ENCODE data around the gene IL25.
"Not testable (repeated sequence)": the region's sequence is repeated elsewhere in the genome, so short reads cannot be mapped to it uniquely, and the experiment has no call there.

IL25 gene

GRCh38 chr14:23392613-23393012 is 20.0 kb downstream of the IL25 start:
- no peak for DNase-seq

DNA sequence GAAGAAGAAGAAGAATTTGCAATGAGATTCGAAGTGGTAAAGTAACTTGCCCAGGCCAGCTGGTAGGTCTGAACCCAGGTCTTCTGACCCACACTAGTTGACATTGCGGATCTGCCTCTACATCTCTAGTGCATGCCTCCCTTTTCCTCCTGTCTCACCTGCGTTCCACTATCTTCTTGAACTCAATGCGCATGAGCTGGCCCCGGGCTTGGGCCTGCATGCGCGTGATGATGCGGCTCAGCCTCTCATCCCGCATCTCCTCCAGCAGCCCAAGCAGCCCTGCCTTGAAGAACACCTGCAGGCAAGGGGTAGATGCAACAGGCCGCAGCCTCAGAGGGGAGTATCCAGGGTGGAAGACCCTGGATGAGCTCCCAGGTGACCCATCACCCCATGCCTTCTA is 23.5 kb downstream of the IL25 start:
- DNase-seq = no peak

DNA sequence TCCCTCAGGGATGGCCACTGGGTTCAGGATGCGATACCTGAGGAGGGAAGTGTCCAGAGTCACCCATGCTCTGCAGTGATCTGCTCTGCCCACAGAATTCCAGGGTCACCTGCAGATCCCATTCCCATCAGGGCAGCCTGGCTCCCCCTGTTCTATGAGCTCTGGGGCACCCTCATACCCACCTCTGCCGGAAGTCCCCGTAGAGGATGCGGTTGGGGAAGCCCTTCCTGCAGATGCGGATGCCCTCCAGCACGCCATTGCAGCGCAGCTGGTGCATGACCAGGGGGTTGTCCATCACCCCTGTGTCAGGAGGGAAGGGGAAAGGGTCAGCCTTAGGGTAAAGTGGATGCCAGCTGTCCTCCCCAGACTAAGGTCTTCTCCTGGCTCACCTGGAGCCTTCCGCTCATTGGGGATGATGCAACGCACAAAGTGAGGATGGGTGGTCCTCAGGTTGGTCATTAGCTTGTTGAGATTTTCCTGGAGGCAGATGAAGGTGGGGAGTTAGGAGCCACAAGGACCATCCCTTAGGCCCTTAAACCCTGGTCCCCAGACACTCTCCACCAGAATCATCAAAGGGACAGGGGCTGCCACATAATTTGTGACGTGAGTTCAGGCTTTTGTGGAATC is 24.3 kb downstream of the IL25 start:
- no peak for DNase-seq

DNA sequence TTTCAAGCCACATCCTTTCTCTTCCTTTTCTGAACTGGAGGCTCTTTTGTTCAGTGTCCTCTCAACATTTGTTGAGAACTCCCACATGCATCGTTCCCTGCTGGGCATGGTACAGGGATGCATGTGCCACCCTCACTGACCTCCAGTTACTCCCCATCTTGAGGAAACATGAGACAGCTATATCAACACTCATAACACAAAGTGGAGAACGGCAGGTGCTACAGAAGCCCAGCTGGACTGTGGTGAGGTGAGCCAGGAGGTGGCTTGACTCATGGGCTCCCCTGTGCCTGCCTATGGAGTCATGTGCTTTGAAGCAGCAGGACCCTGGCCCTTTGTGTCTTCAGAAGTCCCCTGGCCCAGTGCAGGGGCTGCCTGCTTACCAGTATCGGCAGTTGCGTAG is 25.7 kb downstream of the IL25 start:
- no peak for DNase-seq

DNA sequence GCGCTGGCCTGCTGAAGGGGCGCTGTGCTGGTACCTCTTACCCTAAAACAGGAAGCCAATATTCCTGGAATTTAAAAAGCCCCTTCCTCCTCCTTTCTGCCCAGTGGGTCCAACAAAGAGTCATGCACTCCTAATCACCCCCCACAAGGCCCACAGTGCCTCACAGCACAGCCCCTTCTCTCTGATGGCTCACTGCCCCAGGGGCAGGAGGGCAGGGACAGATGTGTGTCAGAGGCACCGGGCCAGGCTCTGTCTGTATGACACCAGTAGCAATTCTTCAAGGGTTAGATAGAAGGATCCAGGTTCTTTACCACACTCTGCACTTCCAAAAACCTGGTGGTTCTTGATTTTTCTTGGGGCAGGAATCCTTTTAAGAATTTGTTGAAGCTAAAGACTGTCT is 26.5 kb downstream of the IL25 start:
- no peak for DNase-seq

GRCh38 chr14:23399591-23399990 is 27.0 kb downstream of the IL25 start:
- no peak for DNase-seq

DNA sequence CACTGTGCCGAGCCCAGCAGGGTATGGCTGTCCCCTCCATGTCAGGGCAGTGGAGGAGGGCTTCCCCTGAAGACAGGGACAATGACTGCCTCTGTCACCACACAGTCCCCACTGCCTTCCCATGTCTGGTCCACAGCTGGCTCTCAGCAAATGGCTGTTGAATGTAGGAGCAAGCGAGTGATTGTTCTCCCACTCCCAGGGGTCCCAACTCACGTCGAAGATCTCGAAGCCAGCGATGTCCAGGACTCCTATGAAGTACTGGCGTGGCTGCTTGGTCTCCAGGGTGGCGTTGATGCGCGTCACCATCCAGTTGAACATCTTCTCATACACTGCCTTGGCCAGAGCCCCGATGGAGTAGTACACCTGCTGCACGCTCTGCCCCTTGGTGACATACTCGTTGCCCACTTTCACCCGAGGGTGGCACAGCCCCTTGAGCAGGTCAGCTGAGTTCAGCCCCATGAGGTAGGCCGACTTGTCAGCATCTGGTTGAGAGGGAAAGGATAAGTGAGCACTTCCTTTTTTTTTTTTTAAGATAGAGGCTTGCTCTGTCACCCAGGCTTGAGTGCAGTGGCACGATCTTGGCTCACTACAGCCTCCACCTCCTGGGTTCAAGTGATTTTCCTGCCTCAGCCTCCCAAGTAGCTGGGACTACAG is 28.0 kb downstream of the IL25 start:
- not testable (repeated sequence) for DNase-seq

- DNase-seq = no peak
These were observed 28.7 kb downstream of the IL25 start for GRCh38 chr14:23401291-23401690.

GRCh38 chr14:23402296-23403138 is 29.9 kb downstream of the IL25 start:
- DNase-seq = no peak

- DNase-seq = no peak
These were observed 30.5 kb downstream of the IL25 start for GRCh38 chr14:23403139-23403438.

DNA sequence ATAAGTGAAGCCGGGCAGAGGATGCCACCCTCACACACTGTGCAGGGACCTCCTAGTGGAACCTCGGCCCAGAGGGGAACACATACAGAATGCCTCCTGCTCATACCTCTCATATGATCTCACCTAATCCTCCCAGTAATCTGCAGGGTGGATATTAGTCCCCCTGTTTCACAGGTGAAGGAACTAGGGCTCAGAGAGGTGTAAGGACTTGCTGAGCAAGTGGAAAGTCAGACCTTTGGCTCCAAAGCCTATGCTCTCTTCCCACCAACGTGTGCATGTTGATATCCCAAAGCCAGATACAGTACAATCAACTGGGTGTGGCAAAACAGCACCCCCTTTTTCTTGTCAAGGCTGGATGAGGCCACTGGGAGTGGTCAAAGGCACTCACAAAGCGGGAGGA is 31.3 kb downstream of the IL25 start:
- DNase-seq = no peak

- no peak for DNase-seq
These were observed 31.8 kb downstream of the IL25 start for GRCh38 chr14:23404331-23404900.

GRCh38 chr14:23405096-23405495 is 32.5 kb downstream of the IL25 start:
- DNase-seq = no peak

DNA sequence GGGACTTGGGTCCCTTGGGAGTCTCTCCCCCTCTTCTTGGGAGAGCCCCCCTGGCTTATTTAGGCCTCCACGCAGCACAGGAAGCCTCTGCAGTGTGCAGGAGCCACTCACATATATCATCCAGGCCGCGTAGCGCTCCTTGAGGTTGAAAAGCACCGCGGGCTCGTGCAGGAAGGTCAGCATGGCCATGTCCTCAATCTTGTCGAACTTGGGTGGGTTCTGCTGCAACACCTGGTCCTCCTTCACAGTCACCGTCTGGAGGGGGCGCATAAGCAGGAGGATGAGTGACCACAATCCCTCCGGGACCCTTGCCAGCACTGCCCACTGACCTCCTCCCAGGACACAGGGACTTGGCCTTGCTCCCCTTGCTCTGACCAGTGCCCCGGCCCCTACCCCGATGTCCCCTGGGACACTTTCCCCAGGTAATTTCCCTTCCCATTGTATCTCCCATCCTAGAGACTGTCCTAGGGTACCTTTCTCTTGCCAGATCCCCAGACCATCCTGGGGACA is 33.0 kb downstream of the IL25 start:
- DNase-seq = no peak

GRCh38 chr14:23406244-23406643 is 33.6 kb downstream of the IL25 start:
- DNase-seq = no peak

GRCh38 chr14:23406725-23407355 is 34.2 kb downstream of the IL25 start:
- no peak for DNase-seq

DNA sequence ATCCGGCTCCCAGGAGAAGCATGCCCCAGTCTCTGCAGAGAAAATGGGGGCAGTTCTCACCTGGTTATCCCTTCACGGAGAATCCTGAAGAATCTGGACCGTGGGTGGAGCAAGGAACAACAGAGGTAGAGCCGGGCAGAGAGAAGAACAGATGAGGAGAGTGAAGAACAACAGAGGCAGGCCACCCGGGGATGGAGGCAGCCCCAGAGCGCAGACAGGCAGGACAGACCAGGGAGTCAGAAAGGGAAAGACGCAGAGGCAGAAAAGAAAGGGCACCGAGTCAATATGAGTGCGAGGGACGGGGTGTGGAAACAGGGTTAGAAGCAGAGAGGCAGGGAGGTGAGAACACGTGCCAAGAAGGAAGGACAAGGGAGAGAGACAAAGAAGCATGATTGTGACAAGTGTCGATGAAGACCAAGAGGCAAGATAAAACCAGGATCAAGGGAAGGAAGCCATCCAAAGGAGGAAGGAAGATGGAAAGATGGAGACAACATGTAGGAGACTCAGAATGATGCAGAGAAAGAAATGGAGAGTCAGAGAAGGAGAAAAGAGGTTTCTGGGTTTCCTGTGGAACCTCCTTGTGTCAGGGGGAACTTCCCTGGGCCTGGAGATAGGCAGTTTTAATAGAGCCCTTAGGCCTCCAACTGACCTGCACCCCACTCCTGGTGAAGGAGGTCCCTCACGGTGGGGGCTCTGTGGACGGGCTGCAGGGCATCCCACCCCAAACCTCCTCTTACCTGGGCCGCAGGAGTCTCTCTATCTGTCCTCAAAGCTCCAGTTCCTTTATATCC is 35.1 kb downstream of the IL25 start, which contains the start of gene MYH6:
Gene MYH6, minus strand, starts transcription at position 758 of the 791 bp plus-strand sequence. CDS start 1,050 bp downstream, outside the sequence.
- no peak for DNase-seq

- no peak for DNase-seq
These were observed 35.7 kb downstream of the IL25 start for GRCh38 chr14:23408307-23408630.

GRCh38 chr14:23409475-23409874 is 36.9 kb downstream of the IL25 start:
- DNase-seq = no peak

GRCh38 chr14:23409966-23410635 is 37.5 kb downstream of the IL25 start:
- DNase-seq = no peak
